VCaP (cell line): ENCODE measurements around the gene TRA2B.

Experiments used
- H3K27ac ChIP-seq: fragments of 450-650 bp; 2 replicates; pipeline ENCODE4 v1.5.1; 2017
- CTCF ChIP-seq: fragments of 450-650 bp; conservative IDR thresholded peaks from 2 replicates; pipeline ENCODE4 v1.5.1; 2017; ENCODE audit warnings: mild to moderate bottlenecking, moderate library complexity

The TRA2B gene

GRCh38 chr3:185939721-185940120, 1.9 kb upstream of the TRA2B start:
- no peak overlapping the region for H3K27ac ChIP-seq
- TF ChIP-seq CTCF: no peak

- no peak for TF ChIP-seq CTCF
- peak overlapping the region; percentile 98 for H3K27ac ChIP-seq
Measured at GRCh38 chr3:185936814-185937688, 763 bp downstream of the TRA2B start.

- no peak for TF ChIP-seq CTCF
Measured at GRCh38 chr3:185936273-185936629, 1.6 kb downstream of the TRA2B start.

GRCh38 chr3:185935465-185936272, 2.1 kb downstream of the TRA2B start:
- no peak for TF ChIP-seq CTCF
- peak overlapping the region; percentile 98; the same call in 1 of the 2 replicates for H3K27ac ChIP-seq

More at GRCh38 chr3:185936273-185936629, 1.6 kb downstream of the TRA2B start:
- peak overlapping the region; percentile 98 for H3K27ac ChIP-seq

- H3K27ac ChIP-seq: peak overlapping the region; percentile 98; the same call in 1 of the 2 replicates
- no peak for TF ChIP-seq CTCF
Measured at GRCh38 chr3:185934767-185935464, 2.9 kb downstream of the TRA2B start.

GRCh38 chr3:185934174-185934557, 3.6 kb downstream of the TRA2B start:
- TF ChIP-seq CTCF: no peak
- peak overlapping the region; percentile 7; the same call in 1 of the 2 replicates for H3K27ac ChIP-seq
